ENCODE measurements around the gene WDTC1. TPM values are rescaled to one million over a fixed set of nuclear protein-coding genes. Genes with fewer than 3 reads are reported as not detected.

The WDTC1 gene
- total RNA-seq, 4 donors from 2014 or later, result 36.8 to 85.5 (median 60.6) TPM

- Histone ChIP-seq H3K27me3 (peaks cover 17 to 19% (median 18%) of the 10 kb centered on the region in 3 donors), H3K4me1 (peaks cover 21 to 35% of the 10 kb centered on the region in 2 donors), H3K4me3 (peak within 1 kb of the TSS; percentile 85 to 100 (median 87)), H3K36me3 (peaks cover 0 to 9% of the 10 kb centered on the region in 2 donors), H3K9me3 (no peaks in the 10 kb centered on the region), H3K27ac (peak within 1 kb of the TSS; percentile 90 to 95 (median 92))
- DNase-seq (peak; percentile 95 to 96), ATAC-seq (peak; percentile 97)
- in situ Hi-C loops (cut with MboI; ENCODE audit: low sequenced_read_pairs in 4 of 4), result no loop called here
- TF ChIP-seq CTCF (IDR thresholded peaks at IDR 0.05 in 4 of 5, conservative IDR thresholded peaks at IDR 0.05 in 1 of 5), result peak in 4 of 5 experiments; percentile 36 to 42 (median 38)
- TF ChIP-seq POLR2A (IDR thresholded peaks at IDR 0.05), result peak; percentile 54 to 62
- intact Hi-C loops (cut with DNase I; ENCODE audit: low total_unique reads), result loop anchor here (2.0 to 10.0 kb wide), 3 partner anchors 43 to 405 kb away; partner anchors contain the start of genes AHDC1 and FAM76A
These were observed 87.6 kb downstream of the WDTC1 start, which contains the start of gene TMEM222 for GRCh38 chr1:27321813-27322568. Gene TMEM222, plus strand, starts transcription at chr1:27322163. Its CDS starts 35 bp downstream, at chr1:27322198.

GRCh38 chr1:27322569-27323240 lies 88.3 kb downstream of the WDTC1 start:
- H3K9me3 ChIP-seq, result no peaks in the 10 kb centered on the region
- peaks cover 27 to 37% of the 10 kb centered on the region in 2 donors for H3K4me1 ChIP-seq
- in situ Hi-C loops (cut with MboI; ENCODE audit: low sequenced_read_pairs in 4 of 4) (no loop called here), intact Hi-C loops (cut with DNase I; ENCODE audit: low total_unique reads) (loop anchor here (2.0 to 10.0 kb wide), 3 partner anchors 42 to 405 kb away; partner anchors contain the start of genes AHDC1 and FAM76A)
- no peak for ATAC-seq
- peaks cover 15% of the 10 kb centered on the region in 3 donors for H3K27me3 ChIP-seq
- H3K27ac ChIP-seq, result peak overlapping the region; percentile 90 to 95 (median 92)
- peaks cover 0 to 9% of the 10 kb centered on the region in 2 donors for H3K36me3 ChIP-seq
- TF ChIP-seq POLR2A (IDR thresholded peaks at IDR 0.05) (no peak), CTCF (IDR thresholded peaks at IDR 0.05 in 4 of 5, conservative IDR thresholded peaks at IDR 0.05 in 1 of 5) (no peak)
- no peak for DNase-seq
- H3K4me3 ChIP-seq, result peak overlapping the region; percentile 85 to 100 (median 87)

- in situ Hi-C loops (cut with MboI; ENCODE audit: low sequenced_read_pairs in 4 of 4), result no loop called here
- ATAC-seq (no peak), DNase-seq (no peak)
- Histone ChIP-seq H3K4me1 (peaks cover 40 to 43% of the 10 kb centered on the region in 2 donors), H3K4me3 (no peak overlapping the region), H3K27ac (no peak overlapping the region), H3K9me3 (no peaks in the 10 kb centered on the region), H3K36me3 (peaks cover 0 to 9% of the 10 kb centered on the region in 2 donors), H3K27me3 (no peaks in the 10 kb centered on the region)
- TF ChIP-seq CTCF (IDR thresholded peaks at IDR 0.05 in 4 of 5, conservative IDR thresholded peaks at IDR 0.05 in 1 of 5) (no peak), POLR2A (IDR thresholded peaks at IDR 0.05) (no peak)
- intact Hi-C loops (cut with DNase I; ENCODE audit: low total_unique reads), result loop anchor here (10.0 kb wide), 1 partner anchor 280 kb away; the partner anchor contains the start of gene AHDC1
These were observed 90.9 kb downstream of the WDTC1 start for GRCh38 chr1:27325286-27325685.

- intact Hi-C loops (cut with DNase I; ENCODE audit: low total_unique reads), result loop anchor here (10.0 kb wide), 1 partner anchor 277 kb away; the partner anchor contains the start of gene AHDC1
- H3K27me3 ChIP-seq, result no peaks in the 10 kb centered on the region
These were observed 93.5 kb downstream of the WDTC1 start for GRCh38 chr1:27327964-27328363.

More at GRCh38 chr1:27327964-27328363, 93.5 kb downstream of the WDTC1 start:
- Histone ChIP-seq H3K4me3 (no peak overlapping the region), H3K9me3 (no peaks in the 10 kb centered on the region), H3K4me1 (peaks cover 33 to 37% of the 10 kb centered on the region in 2 donors), H3K36me3 (peaks cover 0 to 21% of the 10 kb centered on the region in 2 donors), H3K27ac (no peak overlapping the region)
- ATAC-seq, result no peak
- no peak for TF ChIP-seq CTCF (IDR thresholded peaks at IDR 0.05 in 4 of 5, conservative IDR thresholded peaks at IDR 0.05 in 1 of 5)
- no peak for TF ChIP-seq POLR2A (IDR thresholded peaks at IDR 0.05)
- in situ Hi-C loops (cut with MboI; ENCODE audit: low sequenced_read_pairs in 4 of 4), result no loop called here
- DNase-seq, result no peak
